Spinal cord (tissue), 10 donors: Measurements from ENCODE around the gene SLC25A41. TPM values are rescaled to one million over a fixed set of nuclear protein-coding genes. Genes with fewer than 3 reads are reported as not detected.

ENCODE experiments used
- DNase-seq, 6 donors: peaks; one replicate each; pipeline versions ENCODE4 v3.0.0 to v3.0.0-alpha.2; 2013 to 2015; ENCODE audit warnings: low spot score in 6 of 6, low read depth in 4 of 6
- H3K27ac ChIP-seq: one replicate; pipeline ENCODE4 v1.5.1; 2013; ENCODE audit warnings: low read depth, low read length, control low read depth
- H3K27me3 ChIP-seq: one replicate; pipeline ENCODE4 v1.6.1; 2013; ENCODE audit warnings: low read length; ENCODE audit not compliant: control insufficient read depth, insufficient read depth
- H3K36me3 ChIP-seq: one replicate; pipeline ENCODE4 v1.6.1; 2013; ENCODE audit warnings: low read length; ENCODE audit not compliant: control insufficient read depth, insufficient read depth
- H3K4me1 ChIP-seq: one replicate; pipeline ENCODE4 v1.6.1; 2013; ENCODE audit warnings: low read length; ENCODE audit not compliant: control insufficient read depth, insufficient read depth
- H3K4me3 ChIP-seq: one replicate; pipeline ENCODE4 v1.5.1; 2013; ENCODE audit warnings: low read depth, low read length, control low read depth
- H3K9me3 ChIP-seq: one replicate; pipeline ENCODE4 v1.6.1; 2013; ENCODE audit warnings: low read length; ENCODE audit not compliant: control insufficient read depth, insufficient read depth
- WGBS: methylation state at CpG from one replicate; pipeline ENCODE4 v1.1.5; 2013; ENCODE audit warnings: missing lambda C conversion rate; ENCODE audit not compliant: insufficient coverage; 5-methylcytosine and 5-hydroxymethylcytosine counted together
- polyA plus RNA-seq, 2 donors: library from polyadenylated mRNA; unstranded; fragments of 120-200 nt; gene quantifications; one replicate each; pipeline ENCODE4 v1.2.1, GENCODE V29; 2013; ENCODE audit not compliant: insufficient read length in 2 of 2
- total RNA-seq, 2 donors: library from RNA; depleted of rRNA in 1 of 2; stranded (reverse); fragments of 120-200 nt in 1 of 2; fragments of >200 nt in 1 of 2; gene quantifications; one replicate each; pipeline versions ENCODE4 v1.2.3 to v1.2.4, GENCODE V29; 2013 to 2014
- donor health status: healthy.

Gene SLC25A41
- total and polyA plus RNA-seq, 4 donors: 0.83 to 5.6 (median 3.3) TPM

GRCh38 chr19:6464070-6464873 is 30.7 kb upstream of the SLC25A41 start, which contains the start of gene CRB3:
CRB3 (plus strand) TSS chr19:6464271; CDS start chr19:6464702, 431 bp downstream.
- Histone ChIP-seq H3K36me3 (no peaks in the 10 kb centered on the region), H3K27me3 (peaks cover 37% of the 10 kb centered on the region), H3K4me1 (peaks cover 12% of the 10 kb centered on the region), H3K9me3 (no peaks in the 10 kb centered on the region), H3K4me3 (no peak within 1 kb of the TSS), H3K27ac (no peak within 1 kb of the TSS)
- WGBS: under 1% methylated on average over 65 of the region's 65 CpGs
- no peak for DNase-seq

GRCh38 chr19:6460099-6460884 is 26.7 kb upstream of the SLC25A41 start:
- H3K27ac ChIP-seq: peak overlapping the region; percentile 89
- no peaks in the 10 kb centered on the region for H3K9me3 ChIP-seq
- H3K36me3 ChIP-seq: peaks cover 28% of the 10 kb centered on the region
- WGBS: 0% methylated on average over 44 of the region's 57 CpGs
- peak; percentile 96 to 100 (median 99) for DNase-seq
- peak overlapping the region; percentile 50 for H3K4me3 ChIP-seq
- H3K4me1 ChIP-seq: peaks cover 25% of the 10 kb centered on the region
- H3K27me3 ChIP-seq: peaks cover 25% of the 10 kb centered on the region

DNA sequence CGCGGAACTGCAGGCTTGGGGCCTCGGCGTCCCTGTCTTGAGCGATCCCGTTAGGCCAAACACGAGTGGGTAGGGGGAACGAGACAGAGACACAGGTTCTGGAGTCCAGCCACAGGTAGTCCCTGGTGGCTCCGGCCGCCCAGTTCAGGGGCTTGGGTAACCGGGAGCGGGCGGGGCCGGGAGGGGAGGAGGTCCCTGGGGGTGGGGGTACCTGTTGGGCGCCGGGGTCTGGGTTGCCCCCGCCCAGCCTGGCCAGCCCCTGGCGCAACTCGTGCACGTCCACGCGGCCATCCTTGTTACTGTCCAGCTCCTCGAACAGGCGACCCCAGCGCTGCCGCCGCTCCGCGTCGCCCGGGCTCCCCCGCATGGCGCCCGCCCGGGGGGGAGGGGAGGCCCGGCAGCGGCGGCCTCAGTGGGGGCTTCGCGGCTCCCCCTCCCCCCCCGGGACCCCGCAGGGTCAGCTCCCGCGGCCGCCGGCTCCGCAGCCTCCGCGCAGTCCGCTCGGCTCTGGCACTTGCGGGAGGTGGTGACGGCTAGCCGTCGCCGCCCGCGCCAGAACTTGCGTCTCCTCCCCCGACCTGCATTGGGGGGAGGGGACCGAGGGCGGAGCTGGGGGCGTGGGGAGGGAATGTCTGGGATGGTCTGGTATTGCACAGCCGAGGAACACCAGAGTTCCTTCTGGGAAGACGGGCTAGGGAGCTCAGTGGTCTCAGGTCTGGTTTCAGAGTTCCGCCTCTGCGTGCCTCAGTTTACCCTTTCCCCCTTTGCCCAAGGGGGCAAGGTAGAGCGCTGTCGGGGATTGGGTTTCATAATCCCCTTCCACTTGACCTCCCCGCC is 25.9 kb upstream of the SLC25A41 start, which contains the start of gene SLC25A23:
Gene SLC25A23, minus strand, starts transcription at position 531 of the 837 bp plus-strand sequence. Its CDS starts 164 bp downstream, at position 367.
- H3K36me3 ChIP-seq: peaks cover 36% of the 10 kb centered on the region
- peaks cover 24% of the 10 kb centered on the region for H3K4me1 ChIP-seq
- H3K4me3 ChIP-seq: peak within 1 kb of the TSS; percentile 50
- H3K27ac ChIP-seq: peak within 1 kb of the TSS; percentile 89
- 0% methylated on average over 52 of the region's 70 CpGs for WGBS
- peaks cover under 1% of the 10 kb centered on the region for H3K9me3 ChIP-seq
- peaks cover 17% of the 10 kb centered on the region for H3K27me3 ChIP-seq
- peak; percentile 67 to 95 (median 76) for DNase-seq

DNA sequence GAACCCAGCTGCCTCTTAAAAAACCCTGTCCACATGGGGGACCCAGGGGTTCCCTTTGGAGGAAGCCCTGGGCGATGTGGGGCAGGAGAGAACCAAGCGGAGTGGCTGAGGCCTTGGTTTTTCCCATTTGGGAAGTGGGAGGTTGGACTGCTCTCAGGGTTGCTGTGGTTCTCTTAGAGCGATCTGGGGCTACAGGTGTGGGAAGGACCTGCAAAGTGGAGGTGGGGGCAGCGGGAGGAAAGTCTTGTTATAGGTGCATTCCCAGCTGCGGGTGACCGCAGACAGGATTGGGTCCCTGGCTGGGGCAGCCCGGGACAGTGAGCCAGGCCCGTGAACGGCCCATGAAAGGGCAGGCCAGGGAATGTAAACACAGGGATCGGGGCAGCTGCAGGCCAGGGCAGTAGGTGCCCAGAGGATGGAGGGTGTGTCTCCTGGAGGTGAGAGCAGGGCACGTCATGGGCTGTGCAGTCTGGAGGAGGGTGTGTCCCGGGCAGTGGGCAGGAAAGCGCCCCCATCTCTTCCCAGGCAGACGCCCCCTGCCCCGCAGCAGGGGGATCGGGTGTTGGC is 25.2 kb upstream of the SLC25A41 start:
- Histone ChIP-seq H3K9me3 (peaks cover 8% of the 10 kb centered on the region), H3K4me1 (peaks cover 17% of the 10 kb centered on the region), H3K27me3 (peaks cover 10% of the 10 kb centered on the region), H3K36me3 (peaks cover 43% of the 10 kb centered on the region), H3K27ac (no peak overlapping the region), H3K4me3 (peak overlapping the region; percentile 50)
- WGBS: 31% methylated on average over 16 of the region's 16 CpGs
- DNase-seq: no peak

DNA sequence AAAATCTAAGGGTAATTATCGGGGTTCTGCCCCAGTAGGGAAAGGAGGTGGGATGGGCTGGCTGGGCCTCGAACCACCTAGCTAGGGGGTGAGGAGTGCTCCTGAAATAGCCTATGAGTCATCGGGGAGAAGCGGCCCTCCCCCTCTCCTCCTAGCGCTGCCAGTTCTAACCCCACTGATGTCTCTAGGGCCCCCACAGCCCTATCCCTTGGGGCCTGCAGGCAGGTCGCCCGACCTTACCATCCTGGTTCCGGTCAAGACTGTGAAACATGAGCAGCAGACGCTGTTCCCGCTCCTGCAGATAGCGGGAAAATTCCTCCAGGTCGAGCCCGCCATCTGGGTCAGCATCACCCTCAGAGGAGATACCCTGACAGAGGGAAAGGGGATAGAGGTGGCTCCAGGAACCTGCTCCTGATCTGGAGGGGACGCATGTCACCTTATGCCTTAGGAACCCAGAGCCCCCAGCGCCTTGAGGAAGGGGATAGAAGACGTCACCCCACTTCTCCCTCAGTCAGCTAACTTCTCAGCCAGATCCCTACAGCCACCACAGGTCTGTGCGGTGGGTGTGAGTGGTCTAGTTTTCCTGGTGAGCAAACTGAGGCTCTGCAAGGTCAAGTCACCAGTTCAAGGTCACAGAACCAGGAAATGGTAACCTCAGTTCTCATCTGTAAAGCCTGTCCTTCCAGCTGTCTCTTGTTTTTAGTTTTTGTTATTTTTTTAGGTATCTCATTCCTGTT is 24.6 kb upstream of the SLC25A41 start:
- H3K27me3 ChIP-seq: peaks cover 6% of the 10 kb centered on the region
- peaks cover 50% of the 10 kb centered on the region for H3K36me3 ChIP-seq
- H3K4me3 ChIP-seq: no peak overlapping the region
- H3K4me1 ChIP-seq: peaks cover 17% of the 10 kb centered on the region
- H3K27ac ChIP-seq: no peak overlapping the region
- H3K9me3 ChIP-seq: peaks cover 8% of the 10 kb centered on the region
- WGBS: 88% methylated on average over 12 of the region's 17 CpGs
- no peak for DNase-seq

- 97% methylated on average over 11 of the region's 15 CpGs for WGBS
- peaks cover 8% of the 10 kb centered on the region for H3K9me3 ChIP-seq
- H3K27me3 ChIP-seq: no peaks in the 10 kb centered on the region
- H3K36me3 ChIP-seq: peaks cover 65% of the 10 kb centered on the region
- peaks cover 16% of the 10 kb centered on the region for H3K4me1 ChIP-seq
- H3K4me3 ChIP-seq: no peak overlapping the region
- no peak overlapping the region for H3K27ac ChIP-seq
- DNase-seq: no peak
These were observed 22.4 kb upstream of the SLC25A41 start for GRCh38 chr19:6455924-6456323.

- no peak overlapping the region for H3K4me3 ChIP-seq
- peaks cover 78% of the 10 kb centered on the region for H3K36me3 ChIP-seq
- no peak for DNase-seq
- H3K9me3 ChIP-seq: peaks cover 8% of the 10 kb centered on the region
- no peaks in the 10 kb centered on the region for H3K27me3 ChIP-seq
- WGBS: 96% methylated on average over 10 of the region's 11 CpGs
- H3K27ac ChIP-seq: no peak overlapping the region
- H3K4me1 ChIP-seq: peaks cover 11% of the 10 kb centered on the region
These were observed 20.5 kb upstream of the SLC25A41 start for GRCh38 chr19:6453951-6454565.

DNA sequence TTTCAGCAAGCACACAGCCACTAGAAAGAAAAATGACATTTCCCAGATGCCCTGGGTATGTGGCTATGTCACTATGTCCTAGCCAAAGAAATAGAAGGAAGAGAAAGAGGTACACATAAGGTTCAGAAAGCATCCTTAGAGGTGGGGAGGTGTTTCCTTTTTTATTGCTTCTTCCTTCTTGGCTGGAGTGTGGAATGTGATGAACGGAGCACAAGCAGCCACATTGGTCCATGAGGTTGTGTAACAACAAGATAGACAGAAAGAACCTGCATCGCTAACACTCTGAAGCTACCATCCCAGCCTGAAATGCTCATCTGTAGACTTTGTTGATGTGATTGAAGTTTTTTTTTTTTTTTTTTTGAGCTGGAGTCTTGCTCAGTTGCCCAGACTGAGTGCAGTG is 19.3 kb upstream of the SLC25A41 start:
- Histone ChIP-seq H3K4me1 (peaks cover 1% of the 10 kb centered on the region), H3K9me3 (peaks cover 8% of the 10 kb centered on the region), H3K4me3 (no peak overlapping the region), H3K36me3 (peaks cover 76% of the 10 kb centered on the region), H3K27ac (no peak overlapping the region), H3K27me3 (no peaks in the 10 kb centered on the region)
- no peak for DNase-seq
- WGBS: no CpG with 5 or more reads among the region's 2 CpGs
